NCI-H128 (cell line): ENCODE results near the gene MXRA8.
"Not testable (repeated sequence)": the region's sequence is repeated elsewhere in the genome, so short reads cannot be mapped to it uniquely, and the experiment has no call there.

ENCODE experiments used
- DNase-seq: peaks from one replicate; lab custom pipeline; 2025; ENCODE audit not compliant: unreplicated experiment; lab: John Stamatoyannopoulos, UW

Gene MXRA8

DNA sequence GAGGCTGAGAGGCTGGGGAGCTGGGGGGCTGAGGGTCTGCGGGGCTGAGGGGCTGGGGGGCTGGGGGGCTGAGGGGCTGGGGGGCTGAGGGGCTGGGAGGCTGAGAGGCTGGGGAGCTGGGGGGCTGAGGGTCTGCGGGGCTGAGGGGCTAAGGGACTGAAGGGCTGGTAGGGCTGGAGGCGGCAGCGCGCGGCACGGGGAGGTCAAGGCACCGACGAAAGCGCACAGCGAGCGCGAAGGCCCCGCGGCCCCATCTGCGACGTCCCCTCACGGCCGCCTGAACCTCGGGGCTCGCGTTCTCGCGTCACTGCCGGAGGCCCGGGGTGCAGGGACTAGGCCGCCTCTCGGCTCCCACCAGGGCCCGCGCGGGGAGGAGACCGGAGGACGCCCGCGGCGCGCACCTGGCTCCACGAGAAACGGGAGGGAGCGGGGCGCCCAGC lies 34.3 kb downstream of the MXRA8 start:
- DNase-seq: no peak

DNA sequence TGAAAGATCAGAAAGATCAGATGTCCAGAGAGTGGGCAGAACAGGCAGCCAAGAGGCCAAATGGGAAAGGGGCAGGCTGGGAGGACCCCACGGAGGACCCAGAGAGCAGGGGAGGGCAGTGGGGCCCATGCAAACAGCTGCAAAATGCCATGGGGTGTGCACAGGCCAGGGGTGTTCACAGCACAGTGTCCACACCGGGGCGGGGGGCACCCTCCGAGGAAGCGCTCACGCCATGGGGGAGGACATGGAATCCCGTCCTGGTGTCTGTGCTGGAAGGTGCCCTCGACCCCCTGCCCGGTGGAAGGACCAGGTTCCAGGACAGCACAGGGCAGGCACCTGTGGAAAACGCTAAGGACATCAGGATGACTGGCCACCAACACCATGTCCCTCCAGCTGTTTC lies 35.4 kb downstream of the MXRA8 start:
- no peak for DNase-seq

DNA sequence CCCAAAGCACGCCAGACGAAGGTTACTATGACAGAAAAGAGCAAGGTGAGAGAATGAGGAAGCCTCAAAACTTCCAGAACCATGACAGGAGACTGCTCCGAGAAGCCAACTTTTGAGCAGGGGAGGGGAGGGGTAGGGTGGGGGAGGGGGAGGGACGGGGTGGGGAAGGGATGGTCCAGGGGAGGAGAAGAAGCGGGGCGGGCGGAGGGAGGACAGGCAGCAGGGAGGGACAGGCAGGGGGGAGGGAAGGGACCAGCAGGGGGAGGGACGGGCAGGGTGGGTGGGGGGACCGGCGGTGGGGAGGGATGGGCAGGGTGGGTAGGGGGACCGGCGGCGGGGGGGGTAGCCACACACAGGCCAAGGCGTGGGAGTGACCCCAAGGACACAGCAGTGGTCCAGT lies 35.9 kb downstream of the MXRA8 start:
- DNase-seq: no peak

DNA sequence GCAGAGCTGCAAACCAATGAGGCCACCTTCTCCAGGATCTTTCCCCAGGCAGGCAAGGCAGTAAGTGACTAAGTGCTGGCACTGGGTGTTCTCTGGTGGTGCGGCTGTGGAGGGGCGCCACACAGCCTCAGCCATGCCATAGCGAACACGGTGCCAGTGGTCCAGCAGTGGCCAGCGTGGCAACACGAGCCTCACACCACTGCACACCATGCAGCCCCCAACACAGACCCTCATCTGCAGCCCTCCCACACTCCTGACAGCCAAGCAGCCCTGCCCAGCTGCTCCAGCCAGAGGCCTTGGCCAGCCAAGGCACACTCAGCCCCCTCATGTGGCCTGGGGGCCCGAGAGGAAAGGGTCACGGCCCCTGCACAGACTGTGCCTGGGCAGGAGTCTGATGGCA lies 36.9 kb downstream of the MXRA8 start:
- no peak for DNase-seq

DNA sequence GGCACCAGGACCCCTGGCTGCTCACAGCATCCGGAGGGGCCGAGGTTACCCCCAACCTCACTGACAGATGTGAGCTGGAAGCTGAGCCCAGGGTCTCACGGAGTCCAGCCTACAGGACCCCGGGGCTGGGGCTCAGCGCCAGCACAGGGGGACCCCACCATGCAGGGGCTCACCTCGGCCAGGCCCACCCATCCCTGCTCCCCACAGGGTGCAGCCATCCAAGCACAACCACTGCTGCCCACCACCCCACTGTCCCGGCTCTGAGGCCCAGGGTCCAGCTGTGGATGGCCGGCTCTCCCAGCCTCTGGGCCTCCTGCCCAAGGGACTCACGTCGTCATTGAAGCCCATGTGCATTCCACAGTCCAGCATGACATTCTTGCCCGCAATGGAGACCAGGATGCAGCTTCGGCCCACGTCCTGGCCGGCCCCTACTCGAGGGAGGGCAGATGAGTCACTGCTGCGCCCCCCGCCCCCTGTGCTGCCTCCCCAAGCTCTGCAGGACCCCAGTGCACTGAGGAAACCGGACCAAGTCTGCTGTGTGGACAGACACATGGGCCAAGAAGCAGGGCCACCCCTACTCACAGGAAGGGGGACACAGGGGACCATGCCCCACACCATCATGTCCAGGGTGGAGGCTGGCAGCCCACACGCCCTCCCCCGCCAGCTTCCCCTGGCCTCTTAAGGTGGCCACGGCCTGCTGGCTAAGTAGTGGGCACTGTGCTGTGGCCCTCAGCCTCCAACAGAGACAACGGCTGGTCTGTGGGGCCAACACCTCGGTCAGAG lies 37.5 kb downstream of the MXRA8 start:
- DNase-seq: no peak

DNA sequence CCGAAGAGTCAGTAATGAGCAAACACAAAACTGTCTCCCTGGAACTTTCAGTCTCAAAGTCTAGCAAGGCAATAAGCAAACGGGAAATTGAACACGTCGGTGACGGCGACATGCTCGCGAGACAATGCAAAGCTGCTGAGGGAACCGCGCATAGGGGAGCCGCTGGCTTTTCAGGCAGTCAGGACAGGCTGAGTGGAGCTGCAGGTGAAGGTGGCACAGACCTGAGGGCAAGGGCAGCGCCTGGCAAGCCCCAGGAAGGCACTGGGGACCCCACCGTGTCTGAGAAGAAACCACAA lies 38.8 kb downstream of the MXRA8 start:
- DNase-seq: no peak

DNA sequence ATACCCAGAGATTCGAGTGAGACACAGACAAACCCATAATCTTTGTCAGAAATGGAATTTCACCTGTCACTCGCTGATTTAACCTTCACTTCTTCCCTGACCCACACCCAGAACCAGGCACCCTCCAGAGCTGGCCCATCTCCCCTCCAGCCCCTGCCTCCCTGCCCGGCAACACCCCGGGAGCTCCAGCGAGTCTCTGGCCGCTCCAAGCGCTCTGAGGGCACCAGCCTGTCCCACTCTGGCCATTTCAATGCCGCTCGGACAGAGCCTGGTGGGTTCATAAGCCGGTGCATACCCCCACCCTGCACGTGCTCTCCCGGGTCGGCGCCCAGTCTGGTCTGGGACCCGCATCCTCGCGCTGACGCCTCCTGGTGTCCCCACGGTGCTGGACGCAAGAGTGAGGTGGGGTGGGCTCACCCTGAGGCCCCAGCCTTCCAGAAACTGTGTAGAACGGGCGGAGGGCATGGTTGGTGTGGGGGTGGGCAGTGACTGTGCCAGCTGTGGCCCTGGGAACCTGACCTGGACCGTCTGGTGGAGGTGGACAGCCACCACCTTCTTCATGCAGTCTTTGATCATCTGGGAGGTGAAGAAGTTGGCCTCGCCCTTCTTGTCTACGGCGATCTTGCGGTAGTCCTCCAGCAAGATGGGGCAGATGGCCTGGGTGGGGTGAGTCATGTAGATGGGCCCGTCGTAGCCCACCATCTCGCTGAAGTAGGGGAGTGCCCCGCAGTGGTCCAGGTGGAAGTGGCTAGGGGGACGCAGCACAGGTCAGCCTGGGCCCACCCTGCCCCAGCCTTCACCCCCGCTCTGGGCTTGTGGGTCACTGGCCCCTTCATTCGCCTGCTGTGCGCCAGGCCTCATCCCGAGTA lies 39.3 kb downstream of the MXRA8 start:
- DNase-seq: no peak

DNA sequence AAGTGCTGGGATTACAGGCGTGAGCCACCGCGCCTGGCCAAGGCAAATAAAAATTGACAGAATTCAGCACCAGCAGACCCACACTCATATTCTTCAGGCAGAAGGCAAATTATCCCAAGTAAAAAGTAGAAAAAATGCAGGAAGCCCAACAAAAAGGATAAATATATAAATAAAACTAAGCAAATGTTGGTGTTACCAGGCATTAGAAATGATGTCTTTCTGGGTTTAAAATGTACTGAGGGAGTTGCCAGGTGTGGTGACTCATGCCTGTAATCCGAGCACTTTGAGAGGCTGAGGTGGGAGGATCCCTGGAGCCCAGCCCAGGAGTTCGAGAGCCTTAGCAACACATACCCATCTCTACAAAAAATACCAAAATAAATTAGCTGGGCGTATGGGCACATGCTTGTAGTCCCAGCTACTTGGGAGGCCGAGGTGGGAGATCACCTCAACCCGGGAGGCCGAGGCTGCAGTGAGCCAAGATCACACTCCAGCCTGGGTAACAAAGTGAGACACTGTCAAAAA lies 40.2 kb downstream of the MXRA8 start:
- peak; percentile 36 for DNase-seq

DNA sequence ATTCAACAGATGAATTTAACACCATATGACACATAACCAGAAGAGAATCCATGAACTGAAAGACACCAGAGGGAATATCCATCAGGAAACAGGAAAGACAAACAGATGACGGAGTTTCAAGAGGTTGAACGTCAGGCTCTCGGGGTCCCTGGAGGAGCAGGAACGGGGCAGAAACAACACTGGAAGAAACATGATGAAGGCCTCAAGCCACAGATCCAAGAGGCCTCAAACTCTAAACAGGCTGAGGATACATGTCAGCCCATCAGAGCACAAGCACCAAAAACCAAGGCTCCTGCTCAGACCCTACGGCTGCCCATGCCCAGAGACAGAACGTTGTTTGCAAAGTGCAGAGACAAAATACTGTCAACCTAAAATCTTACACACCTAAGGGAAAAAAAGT lies 40.9 kb downstream of the MXRA8 start:
- no peak for DNase-seq

DNA sequence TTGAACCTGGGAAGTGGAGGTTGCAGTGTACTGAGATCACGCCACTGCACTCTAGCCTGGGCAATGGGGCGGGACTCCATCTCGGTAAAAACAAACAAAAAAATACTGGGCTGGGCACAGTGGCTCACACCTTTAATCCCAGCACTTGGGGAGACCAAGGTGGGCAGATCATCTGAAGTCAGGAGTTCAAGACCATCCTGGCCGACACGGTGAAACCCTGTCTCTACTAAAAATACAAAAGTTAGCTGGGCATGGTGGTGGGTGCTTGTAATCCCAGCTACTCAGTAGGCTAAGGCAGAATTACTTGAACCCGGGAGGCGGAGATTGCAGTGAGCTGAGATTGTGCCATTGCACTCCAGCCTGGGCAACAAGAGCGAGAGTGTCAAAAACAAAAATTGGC lies 42.2 kb downstream of the MXRA8 start:
- not testable (repeated sequence) for DNase-seq

DNA sequence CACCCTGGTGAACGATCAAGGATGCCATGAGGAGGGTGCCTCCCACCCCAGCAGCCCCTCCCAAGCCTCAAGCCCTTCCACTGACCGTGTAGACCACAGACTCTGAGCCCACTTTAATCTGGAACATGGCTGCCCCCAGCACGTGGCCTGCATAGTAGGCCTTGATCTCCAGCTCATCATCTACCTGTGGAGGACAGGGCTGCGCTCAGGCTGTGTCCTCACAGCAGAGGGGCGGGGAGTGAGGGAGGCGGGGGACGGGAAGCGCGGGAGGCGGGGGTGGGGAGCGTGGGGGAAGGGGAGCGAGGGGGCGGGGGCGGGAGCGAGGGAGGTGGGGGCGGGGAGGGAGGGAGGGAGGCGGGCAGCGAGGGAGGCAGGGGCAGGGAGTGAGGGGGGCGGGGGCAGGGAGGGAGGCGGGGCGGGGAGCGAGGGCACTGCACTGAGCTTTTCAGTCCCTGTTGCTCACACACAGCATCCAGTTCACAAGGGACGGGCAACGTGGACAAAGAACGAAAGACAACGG lies 42.9 kb downstream of the MXRA8 start:
- no peak for DNase-seq

DNA sequence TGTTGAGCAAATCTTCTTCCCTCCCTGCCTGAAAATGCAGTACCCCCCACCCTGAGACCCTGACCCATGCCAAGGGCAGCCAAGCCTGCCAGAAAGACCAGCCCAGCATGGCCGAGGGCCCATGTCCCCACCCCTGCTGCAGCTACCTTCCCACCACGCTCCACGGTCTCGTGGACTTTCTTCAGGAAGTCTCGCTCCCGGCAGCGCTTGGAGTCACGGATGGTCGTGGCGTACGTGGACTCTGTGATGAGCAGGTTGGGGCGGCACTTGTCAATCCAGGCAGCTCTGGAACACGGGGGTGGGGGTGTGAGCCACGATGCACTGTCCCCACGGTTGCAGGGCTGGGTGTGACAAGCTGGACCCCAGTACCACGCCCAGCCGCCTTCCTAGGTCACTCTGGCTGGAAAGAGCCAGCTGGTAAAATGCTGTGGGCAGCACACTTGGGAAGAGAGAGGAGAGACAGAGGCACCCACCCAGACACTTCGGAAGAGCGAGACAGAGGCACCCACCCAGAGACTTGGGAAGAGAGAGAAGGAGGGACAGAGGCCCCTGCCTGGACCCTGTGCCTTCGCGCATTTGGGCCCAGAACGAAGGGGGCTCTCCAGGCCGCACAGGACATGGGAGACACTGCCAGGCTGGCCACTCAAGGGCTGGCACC lies 43.5 kb downstream of the MXRA8 start:
- DNase-seq: no peak

DNA sequence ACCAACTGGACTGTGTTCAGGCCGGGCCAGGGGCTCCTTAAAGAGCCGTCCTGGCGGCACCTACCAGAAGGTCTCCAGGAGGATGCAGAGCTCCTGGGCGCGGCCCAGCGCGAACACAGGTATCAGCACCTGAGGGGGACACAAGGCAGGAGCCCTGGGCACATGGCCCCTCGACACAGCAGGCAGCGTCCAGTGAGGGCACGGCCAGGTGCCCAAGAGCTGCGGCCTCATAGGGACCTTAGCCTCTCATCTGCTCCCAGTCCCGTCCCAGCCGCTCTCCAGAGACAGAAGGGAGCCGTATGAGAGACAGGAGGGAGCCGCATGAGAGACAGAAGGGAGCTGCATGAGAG lies 44.1 kb downstream of the MXRA8 start:
- DNase-seq: no peak

DNA sequence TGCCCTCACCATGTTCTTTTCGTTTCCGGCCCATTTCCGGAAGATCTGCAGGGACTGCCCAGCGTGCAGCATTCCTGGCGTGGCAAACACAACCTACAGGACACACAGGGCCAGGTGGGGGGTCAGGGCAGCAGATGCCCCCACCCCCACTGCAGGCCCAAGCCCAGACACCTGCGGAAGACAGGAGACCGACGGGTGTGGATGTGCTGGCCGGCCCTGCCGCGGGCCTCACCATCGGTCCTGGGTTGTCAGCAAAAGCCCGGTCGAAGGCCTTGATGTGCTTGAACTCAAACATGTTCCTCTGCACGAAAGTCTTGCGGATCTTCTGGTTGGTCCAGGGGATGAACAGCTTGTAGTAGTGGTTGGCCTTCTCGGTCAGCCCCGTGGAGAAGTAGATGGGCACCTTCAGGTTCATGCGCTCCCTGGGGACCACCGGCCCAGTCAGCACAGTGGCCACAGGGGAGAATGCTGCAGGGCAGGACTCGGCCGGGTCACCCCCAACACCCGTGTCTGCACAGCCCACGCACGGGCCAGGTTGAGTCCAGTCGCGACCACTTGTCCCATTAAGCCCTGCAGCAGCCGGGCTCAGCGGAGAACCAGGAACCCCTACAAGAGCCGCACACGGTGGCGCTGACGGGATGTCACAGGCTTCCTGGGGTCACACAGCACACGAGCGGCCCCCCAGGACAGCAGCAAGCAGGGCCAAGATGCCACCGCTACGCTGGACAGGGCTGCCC lies 44.7 kb downstream of the MXRA8 start:
- no peak for DNase-seq

DNA sequence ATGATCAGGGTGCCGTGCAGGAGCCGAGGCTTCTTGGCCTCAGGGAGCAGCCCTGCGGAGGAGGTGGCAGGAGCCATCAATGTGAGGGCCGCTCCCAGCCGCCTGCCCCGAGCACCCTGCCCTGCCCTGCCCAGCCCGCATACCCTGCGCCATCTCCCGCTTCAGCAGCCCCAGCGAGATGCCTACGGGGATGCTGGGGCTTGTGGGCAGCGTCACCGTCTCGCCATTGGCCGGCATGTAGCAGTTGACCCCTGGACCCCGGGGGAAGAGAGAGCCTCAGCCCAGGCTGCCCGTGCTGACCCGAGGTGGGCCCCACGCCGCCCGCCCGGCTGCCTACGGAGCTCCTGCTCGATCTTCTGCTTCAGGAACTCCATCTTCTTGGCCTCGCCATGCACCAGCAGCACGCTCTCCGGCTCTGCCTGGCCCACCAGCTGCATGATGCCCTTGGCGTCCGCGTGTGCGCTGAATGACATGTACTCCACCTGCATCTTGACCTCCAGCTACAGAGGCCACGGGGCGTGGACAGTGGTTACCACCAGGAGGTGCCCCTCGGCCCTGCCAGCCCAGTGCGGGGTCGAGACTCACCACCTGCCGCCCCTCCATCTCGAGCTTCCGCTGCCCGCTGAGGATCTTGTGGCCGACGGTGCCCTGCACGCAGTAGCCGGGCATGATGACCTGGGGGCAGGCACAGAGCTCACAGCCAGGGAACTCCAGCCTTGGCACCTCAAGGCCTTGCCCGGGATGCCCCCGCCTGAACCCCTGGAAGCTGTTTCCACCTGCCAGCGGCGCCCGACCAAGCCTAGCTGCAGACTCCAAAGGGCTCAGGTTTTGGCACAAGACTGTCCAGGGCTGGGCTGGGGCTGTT lies 45.7 kb downstream of the MXRA8 start:
- no peak for DNase-seq

DNA sequence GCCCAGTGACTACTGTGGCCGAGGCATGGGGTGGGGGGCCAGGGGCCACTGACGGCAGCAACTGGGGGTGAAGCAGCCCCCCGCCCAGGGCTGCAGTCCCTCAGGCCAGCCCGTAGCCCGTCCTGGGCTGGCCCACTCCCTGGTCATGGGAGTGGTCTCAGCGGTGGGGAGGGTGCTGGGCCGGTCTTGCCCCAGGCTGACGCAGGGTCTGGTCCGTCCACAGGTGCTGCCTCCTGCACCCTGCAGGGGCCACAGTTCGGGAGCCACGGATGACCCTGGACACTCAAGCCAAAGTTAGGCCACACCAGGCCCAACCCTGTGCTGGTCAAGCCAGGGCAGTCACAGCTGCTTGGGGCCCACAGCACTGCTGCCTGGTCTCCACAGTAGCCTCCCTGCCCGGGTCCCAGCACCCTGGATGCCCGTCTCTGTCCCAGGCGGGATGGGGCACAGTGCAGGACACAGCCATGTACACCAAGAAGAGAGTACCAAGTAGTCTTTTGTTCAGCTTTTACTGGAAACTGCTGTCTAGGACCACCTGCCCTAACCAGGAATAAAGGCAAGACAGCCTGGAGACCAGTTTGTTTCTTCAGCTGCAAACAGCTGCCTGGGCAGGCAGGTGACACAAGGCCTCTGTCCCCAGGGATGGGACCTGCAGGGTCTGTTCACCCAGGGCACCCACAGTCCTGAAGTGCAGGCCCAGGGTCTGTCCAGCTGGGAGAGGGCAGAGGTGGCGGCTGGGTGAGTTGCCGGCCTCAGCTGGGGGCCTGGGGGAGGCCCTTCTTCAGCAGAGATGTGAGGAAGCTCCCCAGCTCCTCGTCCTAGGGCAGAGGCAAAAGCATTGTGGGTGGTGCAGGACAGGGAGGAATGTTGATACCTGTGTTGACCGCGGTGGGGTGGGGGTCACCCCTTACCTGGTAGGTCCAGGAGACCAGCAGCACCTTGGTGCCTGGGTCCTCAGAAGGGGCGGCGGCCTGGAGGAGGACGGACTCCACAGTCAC lies 46.9 kb downstream of the MXRA8 start:
- no peak for DNase-seq

DNA sequence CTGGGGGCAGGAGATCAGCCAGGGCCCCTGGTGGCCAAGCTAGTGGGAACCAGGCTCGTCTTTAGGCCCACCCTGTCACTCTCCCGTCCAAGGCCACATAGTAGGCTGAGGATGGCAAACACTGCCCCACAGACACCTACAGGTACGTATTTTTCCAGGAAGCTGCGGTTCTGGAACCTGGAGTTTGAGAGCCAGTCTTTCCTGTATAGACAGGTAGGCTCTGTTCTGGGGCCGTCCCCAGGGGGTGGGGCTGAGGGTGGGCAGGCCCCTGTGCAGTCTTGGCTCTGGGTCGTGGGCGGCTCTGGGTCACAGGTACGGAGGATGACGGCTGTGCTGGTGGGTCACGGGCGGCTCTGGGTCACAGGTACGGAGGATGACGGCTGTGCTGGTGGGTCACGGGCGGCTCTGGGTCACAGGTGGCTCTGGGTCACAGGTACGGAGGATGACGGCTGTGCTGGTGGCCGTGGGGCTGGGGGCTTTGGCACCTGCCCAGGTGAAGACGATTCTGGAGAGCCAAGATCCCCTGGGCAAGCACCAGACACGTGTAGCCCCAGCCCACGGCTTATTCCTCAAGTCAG lies 47.8 kb downstream of the MXRA8 start:
- DNase-seq: no peak

DNA sequence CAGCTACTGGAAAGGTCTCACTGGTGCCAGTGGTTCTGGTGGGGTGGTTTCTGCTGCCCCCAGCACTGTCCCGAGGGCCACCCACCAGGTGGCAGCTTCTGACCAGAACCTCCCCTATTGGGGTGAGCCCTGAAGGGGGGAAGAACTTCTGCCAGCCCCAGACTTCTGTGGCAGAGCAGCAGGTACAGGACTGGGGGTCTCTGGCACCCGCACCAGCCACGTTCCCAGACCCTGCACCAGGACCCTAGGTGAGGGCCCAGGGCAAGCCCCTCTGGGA lies 48.3 kb downstream of the MXRA8 start:
- no peak for DNase-seq
